K562 (cell line): ENCODE measurements around the gene CFAP97D2. TPM values are rescaled to one million over a fixed set of nuclear protein-coding genes. Genes with fewer than 3 reads are reported as not detected.

ENCODE experiments used
- ATAC-seq: fragments of 200-7000 bp; cut with Tn5 transposase; 3 replicates; pipeline ENCODE4 v1.9.1; 2020; ENCODE audit warnings: moderate library complexity
- BruUV-seq: library from RNA; stranded (reverse); fragments of 400-500 nt; replicated peaks from 2 replicates; lab custom pipeline; 2021; lab: Mats Ljungman, UMichigan
- CTCF ChIA-PET: fragments of 300-600 bp; formaldehyde crosslinking; extraction: SDS; loops from one replicate; lab custom pipeline; 2021; ENCODE audit warnings: low intra/inter-chr PET ratio; lab: Yijun Ruan, JAX
- POLR2A ChIA-PET: fragments of 300-600, 350-650 bp; sonication (Branson Sonifier 250); formaldehyde crosslinking; extraction: SDS; loops from one replicate; lab custom pipeline; 2021; ENCODE audit warnings: antibody characterized with exemption, inconsistent platforms; lab: Yijun Ruan, JAX
- DNase-seq, 4 experiments: peaks; one replicate each; pipeline versions ENCODE4 v3.0.0 to v3.0.0-alpha.2; 2011 to 2018; ENCODE audit warnings: low spot score in 3 of 4, mixed read lengths in 3 of 4; ENCODE audit errors: extremely low read depth in 1 of 4
- FAIRE-seq: peaks from 2 replicates; lab custom pipeline; 2011; peaks lifted over from hg19 to GRCh38; lab: Jason Lieb, UNC
- H2AFZ ChIP-seq: 2 replicates; pipeline ENCODE4 v1.6.0; 2011; ENCODE audit warnings: low read depth, low read length, control low read depth, inconsistent platforms
- H3K27ac ChIP-seq: fragments of 200-600 bp; 3 replicates; pipeline ENCODE4 v1.8.0; 2011; ENCODE audit warnings: low read depth, mild to moderate bottlenecking, control low read depth, inconsistent platforms, low read length, moderate library complexity, mixed read lengths; ENCODE audit errors: extremely low read depth
- H3K27me3 ChIP-seq, 2 experiments: fragments of 300-600 bp in 1 of 2; 2 replicates in 1 of 2; 3 replicates in 1 of 2; pipeline versions ENCODE4 v1.6.0 to v1.8.0; 2011; ENCODE audit warnings: inconsistent platforms in 2 of 2, low read length in 2 of 2, mild to moderate bottlenecking in 1 of 2, mixed read lengths in 1 of 2, moderate library complexity in 1 of 2; ENCODE audit not compliant: control insufficient read depth in 2 of 2, insufficient read depth in 2 of 2
- H3K36me3 ChIP-seq: fragments of 300-600 bp; 3 replicates; pipeline ENCODE4 v1.8.0; 2011; ENCODE audit warnings: mild to moderate bottlenecking, low read length, inconsistent platforms; ENCODE audit not compliant: control insufficient read depth, insufficient read depth
- H3K4me1 ChIP-seq, 2 experiments: fragments of 200-600 bp in 1 of 2; replicated peaks in 1 of 2; 2 replicates in 1 of 2; 3 replicates in 1 of 2; pipeline versions ENCODE4 v1.5.1 to v1.8.0; 2011; ENCODE audit warnings: inconsistent platforms in 2 of 2, low read length in 2 of 2, mild to moderate bottlenecking in 1 of 2, mixed read lengths in 1 of 2, moderate library complexity in 1 of 2; ENCODE audit not compliant: control insufficient read depth in 2 of 2, insufficient read depth in 2 of 2
- H3K4me2 ChIP-seq: 2 replicates; pipeline ENCODE4 v1.6.1; 2011; ENCODE audit warnings: low read length, control low read depth, inconsistent platforms, mixed read lengths; ENCODE audit not compliant: insufficient read depth
- H3K4me3 ChIP-seq: fragments of 200-600 bp; sonication (generic), shearing (Covaris generic); 2 replicates; pipeline ENCODE4 v1.5.1; 2016; ENCODE audit warnings: control low read depth, inconsistent platforms
- H3K79me2 ChIP-seq: fragments of 200-600 bp; 3 replicates; pipeline ENCODE4 v1.8.0; 2011; ENCODE audit warnings: low read length, inconsistent platforms; ENCODE audit not compliant: control insufficient read depth, insufficient read depth
- H3K9ac ChIP-seq, 2 experiments: 2 replicates each; pipeline versions ENCODE4 v1.6.0 to v1.6.1; 2011; ENCODE audit warnings: low read depth in 2 of 2, low read length in 2 of 2, control low read depth in 1 of 2, inconsistent platforms in 1 of 2, mild to moderate bottlenecking in 1 of 2, mixed read lengths in 1 of 2; ENCODE audit not compliant: insufficient read depth in 1 of 2
- H3K9me1 ChIP-seq: one replicate; pipeline ENCODE4 v1.6.0; 2011; ENCODE audit warnings: inconsistent platforms, mild to moderate bottlenecking, low read length, moderate library complexity; ENCODE audit not compliant: control insufficient read depth, insufficient read depth
- H3K9me3 ChIP-seq: replicated peaks from 2 replicates; pipeline ENCODE4 v1.5.1; 2011; ENCODE audit warnings: low read depth, low read length, inconsistent platforms; ENCODE audit not compliant: control insufficient read depth, insufficient read depth
- H4K20me1 ChIP-seq: replicated peaks from 2 replicates; pipeline ENCODE4 v1.6.1; 2011; ENCODE audit warnings: low read length, inconsistent platforms, mixed read lengths; ENCODE audit not compliant: control insufficient read depth, insufficient read depth
- CBFA2T3 ChIP-seq: fragments of 450-650 bp; IDR thresholded peaks from 2 replicates; pipeline ENCODE4 v1.6.1; 2017
- CHAMP1 ChIP-seq: fragments of 450-650 bp; IDR thresholded peaks from 2 replicates; pipeline ENCODE4 v1.6.1; 2016; ENCODE audit warnings: mild to moderate bottlenecking
- EHMT2 ChIP-seq: fragments of 450-650 bp; IDR thresholded peaks from 2 replicates; pipeline ENCODE4 v1.6.1; 2018; ENCODE audit warnings: antibody characterized with exemption
- FOSL1 ChIP-seq: fragments of 200-800 bp; sonication (Bioruptor generic); conservative IDR thresholded peaks from 2 replicates; pipeline ENCODE4 v1.6.1; 2016; ENCODE audit warnings: missing genetic modification characterization, missing compliant biosample characterization
- GTF2B ChIP-seq: IDR thresholded peaks from 2 replicates; pipeline ENCODE4 v1.6.1; 2011; ENCODE audit not compliant: insufficient read length; ENCODE audit errors: extremely low read depth
- HNRNPUL1 ChIP-seq: fragments of 200-400 bp; formaldehyde crosslinking; IDR thresholded peaks from 2 replicates; pipeline ENCODE4 v1.6.1; 2017; ENCODE audit warnings: low read length
- ZNF282 ChIP-seq: sonication (generic); formaldehyde crosslinking; IDR thresholded peaks from 2 replicates; pipeline ENCODE4 v1.8.1; 2023; ENCODE audit warnings: missing genetic modification reagents
- ZNF584 ChIP-seq: fragments of 200-800 bp; sonication (Bioruptor generic); IDR thresholded peaks from 2 replicates; pipeline ENCODE4 v1.6.1; 2016; ENCODE audit warnings: low read depth, mild to moderate bottlenecking, missing genetic modification characterization, missing compliant biosample characterization
- WGBS: fragments of 100-300 bp; shearing (Covaris generic); methylation state at CpG from one replicate; pipeline ENCODE4 v1.1.6; 2016; ENCODE audit warnings: low coverage, mixed read lengths; ENCODE audit not compliant: insufficient coverage; ENCODE audit errors: missing lambda C conversion rate; 5-methylcytosine and 5-hydroxymethylcytosine counted together
- in situ Hi-C: fragments of 300-500 bp; cut with MboI; formaldehyde crosslinking; loops from 4 replicates; pipeline ENCODE4 v1.15.0; 2018; ENCODE audit warnings: inconsistent platforms, mixed read lengths
- intact Hi-C: fragments of 100-400 bp; cut with micrococcal nuclease; formaldehyde crosslinking; loops from 2 replicates; pipeline ENCODE4 v1.14.2; 2022
- polyA plus RNA-seq, 8 experiments: library from polyadenylated mRNA; depleted of rRNA in 4 of 8; stranded (reverse) in 5 of 8; unstranded in 3 of 8; fragments of >200 nt; fragmentation: Nextera tagmentation in 2 of 8; fragmentation: Illumina TruSeq in 1 of 8; extraction: Ambion mirVana in 2 of 8; extraction: Trizol in 1 of 8; gene quantifications; 2 replicates each; pipeline versions ENCODE4 v1.2.1 to v1.2.3, GENCODE V29; 2011 to 2014; ENCODE audit warnings: inconsistent platforms in 1 of 8, missing spikeins in 1 of 8
- total RNA-seq, 7 experiments: library from RNA; depleted of rRNA in 6 of 7; stranded (reverse); fragments of >200 nt in 6 of 7; fragmentation: Illumina TruSeq in 2 of 7; extraction: Trizol in 2 of 7; gene quantifications; 2 replicates each; pipeline versions ENCODE4 v1.2.1 to v1.2.3, GENCODE V29; 2011 to 2021; ENCODE audit warnings: low replicate concordance in 1 of 7

The CFAP97D2 gene
- total and polyA plus RNA-seq, 9 of the 15 experiments (the other 6 are each of a cell fraction or from before 2014, with no cell fraction given) = not detected

- TF ChIP-seq CHAMP1 = no peak
- TF ChIP-seq GTF2B = no peak
- TF ChIP-seq CBFA2T3 = no peak
- no peak for TF ChIP-seq ZNF282 (CRISPR knock-in tag)
- no peak for TF ChIP-seq FOSL1 (tag)
Measured at GRCh38 chr13:114179087-114179658, at the start of gene CFAP97D2 (continued).

- CTCF ChIA-PET = no interaction called here
- Histone ChIP-seq H3K9me3 (no peaks in the 10 kb centered on the region), H3K79me2 (peaks cover 73% of the 10 kb centered on the region), H2AFZ (no peak overlapping the region), H3K9me1 (no peaks in the 10 kb centered on the region), H3K4me3 (no peak overlapping the region; the same call in 1 of the 2 replicates), H3K27ac (peak overlapping the region; percentile 80), H3K4me2 (peak overlapping the region; percentile 91), H3K9ac (peak overlapping the region; percentile 64 to 96), H3K4me1 (peaks cover 34 to 76% of the 10 kb centered on the region in 2 experiments), H4K20me1 (no peaks in the 10 kb centered on the region), H3K36me3 (no peaks in the 10 kb centered on the region), H3K27me3 (no peaks in the 10 kb centered on the region)
- ATAC-seq = no peak
- no peak for FAIRE-seq
- TF ChIP-seq ZNF584 (CRISPR knock-in tag) = 0 out of 2 replicates have a peak, but pooled peaks have one; percentile 3
- no peak for TF ChIP-seq EHMT2
- no peak for TF ChIP-seq HNRNPUL1
- no TSS peak for BruUV-seq
- intact Hi-C loops (loop anchor here (2.0 kb wide), 1 partner anchor 65 kb away; no protein-coding TSS in a partner anchor), in situ Hi-C loops (no loop called here)
- POLR2A ChIA-PET = interaction anchor here (1.5 kb wide), 1 partner anchor 9 kb away, joined by 4 read pairs; no protein-coding TSS in a partner anchor
- no peak for DNase-seq
- 37% methylated on average over 8 of the region's 9 CpGs for WGBS
Measured at GRCh38 chr13:114129649-114130062, 49.4 kb upstream of the CFAP97D2 start.
